ENCODE measurements around the gene SCYL3. TPM values are rescaled to one million over a fixed set of nuclear protein-coding genes. Genes with fewer than 3 reads are reported as not detected.

SCYL3 gene
- polyA plus RNA-seq, 10 donors = 7.3 to 11.4 (median 9.3) TPM

DNA sequence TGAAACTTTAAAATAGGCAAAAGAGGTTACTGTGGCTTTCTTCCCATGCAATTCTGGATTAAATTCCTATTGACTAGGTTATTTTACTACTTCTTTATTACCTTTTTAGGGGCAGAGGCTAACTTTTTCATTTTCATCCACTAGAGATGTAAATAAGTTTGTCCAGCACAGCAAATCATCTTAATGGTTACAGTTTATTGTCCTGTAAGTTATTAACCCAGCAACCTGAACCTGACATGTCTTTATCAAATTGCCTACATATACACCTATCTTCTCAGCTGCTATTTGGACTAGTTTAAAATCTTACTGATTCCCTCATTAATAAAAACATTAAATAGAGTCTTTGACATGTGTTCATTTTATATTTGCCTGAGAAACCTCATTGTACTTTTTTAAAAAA is 6.9 kb upstream of the SCYL3 start:
- DNase-seq = no peak

DNA sequence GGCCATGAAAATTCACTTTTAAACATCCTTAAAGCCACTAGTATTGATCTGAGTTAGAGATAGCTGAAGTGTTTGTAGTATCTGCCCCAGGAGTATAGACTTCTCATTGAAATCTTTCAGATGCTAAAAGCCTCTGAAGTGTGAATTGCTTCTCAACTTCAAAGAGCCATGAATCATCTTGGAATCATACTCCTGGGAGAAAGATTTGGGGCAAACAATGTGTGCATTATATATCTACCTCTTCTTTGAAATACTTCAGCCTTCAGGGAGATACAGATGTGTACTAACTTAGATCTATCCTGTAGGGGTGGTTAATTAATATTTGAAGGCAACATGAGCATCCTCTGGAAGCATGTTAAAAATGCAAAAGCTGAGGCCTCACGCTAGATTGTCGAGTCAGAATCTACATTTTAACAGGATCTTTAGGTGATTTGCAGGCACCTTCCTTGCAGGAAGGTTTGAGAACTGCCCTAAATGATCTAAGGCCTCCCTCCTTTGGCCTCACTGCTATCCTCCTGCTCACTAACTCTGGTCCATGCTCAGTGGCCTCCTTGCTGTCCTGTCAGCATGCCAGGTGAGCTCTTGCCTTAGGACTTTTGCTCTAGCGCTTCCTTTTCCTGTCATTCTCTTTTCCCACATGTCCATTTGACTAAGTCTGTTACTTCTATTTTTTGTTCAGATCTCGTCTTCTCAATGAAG is 6.0 kb upstream of the SCYL3 start:
- DNase-seq = no peak

DNA sequence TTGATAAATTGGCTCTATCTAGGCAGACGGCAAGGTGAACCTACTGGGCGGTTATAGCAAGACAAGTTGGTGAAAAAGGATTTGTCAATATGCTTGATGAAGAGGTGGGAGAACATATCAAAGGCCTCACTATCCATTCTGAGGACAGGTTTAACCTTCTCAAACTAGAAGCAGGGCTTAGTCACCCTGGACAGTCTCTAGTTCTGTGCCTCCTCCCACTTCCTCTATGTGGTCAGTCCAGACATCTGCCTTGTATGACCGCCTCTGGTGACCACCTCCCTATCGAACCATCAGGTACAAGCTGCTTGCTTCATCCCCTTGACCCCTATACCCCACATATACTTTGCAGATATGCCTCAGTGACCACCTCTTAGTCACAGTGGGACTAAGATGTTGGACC is 2.3 kb upstream of the SCYL3 start:
- no peak for DNase-seq

DNA sequence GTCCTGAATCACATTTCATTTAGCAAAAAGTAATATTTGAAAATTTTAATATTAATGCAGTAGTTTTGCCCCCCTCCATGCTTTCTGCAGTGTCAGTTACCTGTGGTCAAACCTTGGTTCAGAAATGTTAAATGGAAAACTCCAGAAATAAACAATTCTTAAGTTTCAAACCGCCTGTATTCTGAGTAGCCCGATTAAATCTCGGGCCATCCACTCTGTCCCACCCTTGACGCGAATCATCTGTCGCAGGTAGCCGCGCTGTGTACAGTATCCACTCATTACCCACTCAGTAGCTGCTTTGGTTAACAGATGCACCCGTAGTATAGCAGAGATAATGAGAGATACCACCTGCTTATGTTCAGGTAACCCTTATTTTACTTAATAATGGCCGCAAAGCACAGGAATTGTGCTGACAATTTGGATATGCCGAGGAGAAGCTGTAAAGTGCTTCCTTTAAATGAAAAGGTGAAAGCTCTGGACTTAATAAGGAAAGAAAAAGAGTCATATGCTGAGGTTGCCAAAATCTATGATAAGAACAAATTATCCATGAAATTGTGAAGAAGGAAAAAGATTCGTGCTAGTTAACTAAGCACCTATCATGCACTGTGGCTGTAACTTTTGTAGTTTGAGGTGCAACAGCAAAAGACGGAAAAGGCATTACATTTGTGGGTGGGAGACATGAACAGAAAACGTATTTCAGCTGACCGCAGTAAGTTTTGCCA is 889 bp upstream of the SCYL3 start:
- no peak for DNase-seq

DNA sequence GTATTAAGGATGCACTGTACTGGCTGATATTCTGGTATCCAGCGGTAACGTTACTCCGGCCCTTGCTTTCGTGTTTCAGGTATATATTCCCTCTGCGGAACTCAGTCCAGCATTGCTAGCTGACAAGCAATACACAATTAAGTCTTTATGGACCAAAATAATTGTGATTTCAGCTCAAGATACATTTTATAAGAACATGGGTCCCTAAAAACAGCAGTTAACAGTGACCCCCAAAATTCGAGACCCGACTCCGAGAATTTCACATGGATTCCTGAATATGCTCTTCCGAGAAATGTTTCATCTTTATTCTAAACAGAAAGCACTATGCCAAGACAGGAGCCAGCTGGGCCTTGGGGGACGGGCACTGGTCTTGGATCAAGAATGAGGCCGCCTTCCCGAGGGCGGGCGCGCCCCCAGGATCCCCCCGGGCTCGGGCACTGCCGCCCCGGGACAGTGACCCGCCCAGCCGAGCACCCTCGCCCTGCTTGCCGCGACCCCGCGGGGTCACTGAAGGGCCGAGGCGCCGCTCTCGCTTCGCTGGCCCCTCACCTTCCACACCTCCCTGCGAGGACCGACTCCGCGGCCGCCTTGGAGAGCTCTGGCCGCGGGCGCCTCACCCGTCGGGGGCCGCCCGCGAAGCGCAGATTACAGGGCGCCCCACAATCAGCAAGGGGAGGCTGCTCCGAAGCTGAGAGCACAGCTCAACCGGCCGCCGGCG is 610 bp downstream of the SCYL3 start:
- DNase-seq = peak in 2 of 3 donors; percentile 27 to 47

DNA sequence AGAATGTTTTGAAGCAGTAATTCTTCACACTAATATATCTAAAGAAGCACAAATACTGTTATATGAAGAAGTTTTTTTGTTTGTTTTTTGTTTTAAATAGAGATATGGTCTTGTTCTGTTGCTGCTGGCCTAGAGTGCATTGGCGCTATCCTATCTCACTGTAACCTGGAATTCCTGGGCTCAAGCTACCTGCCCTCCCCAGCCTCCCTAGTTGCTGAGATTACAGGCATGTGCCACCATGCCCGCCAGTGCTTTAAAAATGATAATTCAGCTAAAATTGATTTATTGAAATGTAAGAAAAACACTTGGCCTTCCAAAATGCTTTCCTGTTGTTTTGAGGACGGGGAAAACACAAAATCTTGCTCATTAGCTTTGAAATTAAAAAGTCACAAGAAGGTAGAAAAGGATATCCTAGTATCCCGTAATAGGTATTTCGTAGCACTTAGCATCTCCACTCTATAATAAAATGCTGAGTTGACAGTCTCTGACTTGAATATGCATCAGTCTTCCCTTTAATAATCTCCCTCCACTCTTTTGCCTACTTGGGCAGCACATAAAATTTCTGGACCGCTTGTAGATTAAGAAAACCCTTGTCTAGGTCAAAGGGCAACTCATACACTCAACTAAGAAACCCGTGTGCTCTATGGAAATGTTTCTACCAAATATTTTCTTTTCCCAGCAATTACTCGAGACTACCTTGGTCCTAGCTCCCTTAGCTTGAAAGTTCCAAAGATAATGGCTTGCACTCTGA is 1.3 kb downstream of the SCYL3 start:
- no peak for DNase-seq

DNA sequence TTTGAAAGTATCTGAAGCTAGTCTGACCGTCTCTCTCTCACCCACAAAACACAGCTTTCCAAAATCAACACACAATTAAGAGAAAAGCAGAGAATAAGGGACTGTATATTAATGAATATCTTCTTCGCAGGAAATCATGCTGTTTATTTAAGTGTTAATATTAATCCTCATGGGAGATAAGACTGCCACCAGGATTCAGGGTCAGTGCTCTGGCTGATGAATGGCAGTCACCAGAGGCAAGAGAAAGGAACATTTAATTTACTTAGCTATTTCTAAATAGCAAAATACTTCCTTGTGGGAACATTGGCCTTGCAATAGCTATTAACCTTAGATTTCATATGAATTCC is 2.2 kb downstream of the SCYL3 start:
- no peak for DNase-seq

DNA sequence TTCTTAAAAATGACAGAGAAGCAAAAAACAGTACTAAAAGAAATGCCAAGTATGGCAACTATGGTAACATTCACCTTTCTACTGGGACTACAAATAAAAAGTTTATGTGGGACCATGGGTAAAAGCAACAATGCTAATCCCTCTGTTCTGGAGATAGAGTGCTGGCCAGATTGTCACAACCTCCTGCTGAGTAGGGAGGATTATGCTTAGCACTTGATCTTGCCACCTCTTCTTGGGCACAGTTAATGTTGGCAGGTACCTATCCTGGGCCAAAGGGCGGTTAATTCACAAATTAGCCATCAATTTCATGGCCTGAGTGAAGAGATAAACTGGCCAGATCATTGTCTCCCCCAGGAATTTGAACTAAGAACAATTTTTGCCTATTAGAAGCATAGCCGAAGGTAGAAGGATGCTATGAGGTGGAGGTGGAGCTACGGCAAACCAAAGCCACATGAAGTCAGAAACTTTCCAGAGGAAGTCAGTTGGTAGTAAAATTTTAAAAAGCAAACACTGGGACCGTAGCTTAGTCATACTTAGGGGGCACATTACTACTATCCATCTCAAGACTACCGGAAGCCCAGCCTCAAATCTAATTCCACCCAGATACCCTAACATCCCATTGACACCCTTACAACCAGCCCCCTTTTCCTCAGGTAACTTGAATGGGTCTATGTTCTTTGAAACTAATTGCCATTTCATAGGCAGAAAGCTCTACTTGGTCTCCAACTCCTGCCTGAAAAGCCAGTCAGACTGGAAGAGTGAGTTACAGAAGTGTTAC is 2.7 kb downstream of the SCYL3 start:
- DNase-seq = no peak

DNA sequence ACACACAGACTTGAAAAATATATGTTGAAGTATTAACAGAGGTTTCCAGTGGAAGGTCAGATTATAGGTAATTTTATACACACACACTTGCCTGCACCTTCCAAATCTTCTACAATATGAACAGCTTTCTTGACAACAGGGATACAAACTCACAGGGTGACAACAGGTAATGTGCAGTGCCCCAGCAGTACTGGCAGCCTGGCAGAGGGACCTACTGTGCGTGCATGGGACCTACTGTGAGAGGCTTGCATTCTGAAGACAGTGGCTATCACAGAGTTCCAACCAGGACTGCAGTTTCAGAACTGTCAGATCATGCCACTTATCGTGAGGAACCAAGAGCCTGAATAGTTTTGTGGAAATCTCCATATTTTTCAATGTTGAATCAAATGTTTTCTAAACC is 3.8 kb downstream of the SCYL3 start:
- DNase-seq = no peak

DNA sequence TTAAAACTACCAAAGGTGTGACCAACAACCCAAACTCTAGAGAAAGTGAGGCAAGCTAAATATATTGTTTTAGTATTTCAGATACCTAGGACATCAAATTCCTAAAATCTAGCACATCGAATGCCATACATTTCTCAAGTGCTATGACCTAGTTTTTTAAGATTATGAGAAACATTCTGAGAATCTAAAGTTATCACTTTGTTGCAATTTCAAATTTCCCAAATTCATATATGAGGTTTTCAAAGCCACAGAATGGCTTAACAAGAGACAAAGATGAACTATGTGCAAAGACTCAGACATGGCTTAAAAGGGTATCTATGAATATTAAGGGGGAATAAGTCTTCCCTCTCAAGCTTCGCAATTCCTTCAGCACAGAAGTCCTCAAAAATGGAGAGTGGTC is 6.8 kb downstream of the SCYL3 start:
- DNase-seq = no peak

DNA sequence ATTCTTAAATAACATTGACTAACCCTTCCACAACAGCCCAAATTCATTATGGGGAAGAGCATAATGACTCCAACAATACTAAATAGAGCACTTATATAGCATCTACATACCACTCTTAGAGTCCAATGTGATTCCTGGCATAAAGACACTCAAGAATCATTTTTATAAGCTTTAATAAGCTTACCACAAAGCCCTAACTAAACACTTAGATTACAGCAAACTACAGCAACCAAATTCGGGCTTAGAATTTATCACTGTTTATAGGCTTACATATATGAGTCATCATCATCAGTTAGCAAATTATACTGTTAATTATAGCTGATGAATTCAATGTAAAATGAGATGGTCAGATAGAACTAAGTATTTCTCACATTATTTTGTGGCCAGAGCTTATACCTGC is 7.3 kb downstream of the SCYL3 start:
- DNase-seq = no peak

DNA sequence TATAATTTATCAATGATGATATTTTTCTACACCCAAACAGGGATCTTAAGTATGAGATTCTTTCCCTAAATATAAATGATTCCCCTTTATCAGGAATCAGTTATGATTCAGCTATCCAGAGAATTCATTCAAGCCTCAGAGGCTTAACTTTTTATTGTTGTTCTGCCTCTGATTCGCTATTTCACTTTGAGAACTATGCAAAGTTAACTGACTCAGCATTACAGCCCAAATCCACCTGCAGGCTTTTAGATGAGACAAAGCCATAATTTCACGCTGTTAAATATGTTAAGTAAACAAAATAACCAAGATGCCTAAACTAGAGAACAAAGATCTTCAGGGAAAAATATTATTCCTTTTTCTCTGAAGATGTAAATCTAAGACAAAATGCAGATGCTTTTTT is 8.5 kb downstream of the SCYL3 start:
- DNase-seq = no peak

DNA sequence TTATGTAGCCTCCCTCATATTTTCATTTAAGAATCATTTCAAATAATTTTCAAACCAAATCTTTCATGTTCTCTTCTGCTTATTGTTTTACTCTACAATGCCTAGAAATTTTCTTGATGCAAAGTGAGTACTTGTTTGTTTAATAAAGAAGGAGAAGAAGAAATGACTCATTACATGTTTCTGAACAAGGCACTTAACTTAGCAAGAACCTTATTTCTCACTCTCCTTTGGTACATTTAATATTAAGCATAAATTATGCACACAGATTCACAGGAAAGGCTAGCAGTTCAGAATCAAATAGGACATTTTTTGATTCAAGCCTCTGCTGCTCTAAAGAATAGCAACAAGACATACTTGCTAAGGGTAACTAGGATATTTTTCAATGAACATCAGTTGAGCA is 9.1 kb downstream of the SCYL3 start:
- no peak for DNase-seq

DNA sequence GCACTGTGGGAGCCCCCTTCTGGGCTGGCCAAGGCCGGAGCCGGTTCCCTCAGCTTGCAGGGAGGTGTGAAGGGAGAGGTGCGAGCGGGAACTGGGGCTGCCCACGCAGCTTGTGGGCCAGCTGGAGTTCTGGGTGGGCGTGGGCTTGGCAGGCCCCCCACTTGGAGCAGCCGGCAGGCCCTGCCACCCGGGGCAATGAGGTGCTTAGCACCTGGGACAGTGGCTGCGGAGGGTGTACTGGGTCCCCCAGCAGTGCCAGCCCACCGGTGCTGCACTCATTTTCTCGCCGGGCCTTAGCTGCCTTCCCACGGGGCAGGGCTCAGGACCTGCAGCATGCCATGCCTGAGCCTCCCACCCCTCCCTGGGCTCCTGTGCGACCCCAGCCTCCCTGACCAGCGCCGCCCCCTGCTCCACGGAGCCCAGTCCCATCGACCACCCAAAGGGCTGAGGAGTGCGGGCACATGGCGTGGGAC is 11.6 kb downstream of the SCYL3 start:
- DNase-seq = no peak

DNA sequence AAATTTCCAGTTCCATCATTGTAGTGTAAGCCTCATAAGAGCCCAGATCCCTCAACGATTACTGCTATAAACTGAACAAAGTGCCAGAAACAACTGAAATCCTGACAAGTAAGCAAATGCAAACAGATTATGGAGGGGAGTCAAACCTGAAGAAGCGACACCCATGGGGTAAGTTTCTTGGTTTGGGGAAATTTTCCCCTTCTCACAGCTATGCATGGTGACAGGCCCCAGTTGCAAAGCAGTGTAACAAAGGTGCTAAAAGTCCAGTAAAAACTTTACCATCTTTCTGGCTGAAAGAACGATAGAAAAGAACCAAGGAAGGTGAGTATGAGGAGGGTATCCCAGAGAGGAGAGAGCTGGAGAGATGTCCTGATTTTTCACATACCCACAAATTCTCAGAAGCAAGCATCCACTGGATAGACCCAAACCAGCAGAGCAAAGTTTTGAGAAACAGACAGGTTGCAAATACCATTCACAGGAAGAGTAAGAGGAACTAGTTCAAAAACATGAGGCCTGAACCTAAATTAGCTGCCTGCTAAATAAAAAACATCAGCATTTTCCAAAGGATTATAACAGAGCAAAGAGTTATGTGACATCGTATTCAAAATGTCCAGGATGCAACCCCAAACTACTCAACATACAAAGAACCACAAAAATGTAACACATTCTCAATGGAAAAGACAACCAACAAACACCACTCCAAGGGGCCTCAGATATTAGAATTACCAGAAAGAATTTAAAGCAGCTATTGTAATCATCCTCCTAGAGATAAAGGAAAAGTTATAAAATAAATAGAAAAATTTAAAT is 14.5 kb downstream of the SCYL3 start:
- DNase-seq = no peak

DNA sequence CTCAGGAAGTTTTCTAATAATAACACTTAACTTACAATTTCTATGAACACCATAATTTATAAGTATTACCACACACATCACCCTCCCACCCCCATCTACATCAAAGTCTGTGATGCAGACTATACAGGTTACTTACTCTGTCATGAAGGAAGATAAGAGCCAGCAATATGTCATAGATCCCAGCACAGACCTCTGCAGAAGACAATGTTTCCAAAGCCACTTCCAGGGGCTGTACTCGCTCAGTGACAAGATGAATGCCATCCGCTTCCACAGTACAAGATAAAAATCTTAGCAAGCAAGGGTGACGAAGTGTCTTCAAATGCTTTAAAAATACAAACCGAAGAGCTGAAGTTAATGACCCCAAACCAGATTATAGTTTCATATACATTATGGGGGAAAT is 15.2 kb downstream of the SCYL3 start:
- DNase-seq = no peak

DNA sequence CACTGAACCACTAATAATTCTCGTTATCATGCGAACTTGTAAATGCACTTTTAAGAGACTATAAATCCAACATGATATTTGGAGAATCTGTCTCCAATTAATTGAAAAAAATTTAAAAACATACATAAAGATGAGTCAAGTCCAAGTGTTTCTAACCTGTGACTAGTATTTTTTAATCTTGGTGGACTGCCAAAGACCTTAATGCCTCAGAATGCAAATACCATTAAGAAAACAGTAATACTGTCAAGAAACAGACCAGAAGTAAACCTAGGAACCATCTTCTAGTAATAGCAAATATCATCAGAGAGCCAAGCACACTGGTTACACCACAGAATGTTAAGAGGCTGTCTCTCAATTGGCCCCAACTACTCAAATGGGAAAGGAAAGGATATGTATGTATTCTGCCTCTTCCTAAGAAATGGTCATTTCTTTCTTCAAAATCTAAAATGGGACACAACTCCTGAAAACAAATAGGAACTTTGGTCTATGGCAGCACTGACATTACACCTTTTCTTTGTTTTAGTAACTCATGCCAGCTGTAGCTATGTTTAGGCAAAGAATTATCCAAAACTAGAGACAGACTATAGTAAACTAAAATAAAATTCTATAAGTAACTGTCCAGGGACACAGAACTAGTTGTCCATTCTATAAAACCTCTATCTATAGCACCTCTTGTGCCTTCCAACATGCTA is 15.8 kb downstream of the SCYL3 start:
- peak in 1 of 3 donors; percentile 40 for DNase-seq

DNA sequence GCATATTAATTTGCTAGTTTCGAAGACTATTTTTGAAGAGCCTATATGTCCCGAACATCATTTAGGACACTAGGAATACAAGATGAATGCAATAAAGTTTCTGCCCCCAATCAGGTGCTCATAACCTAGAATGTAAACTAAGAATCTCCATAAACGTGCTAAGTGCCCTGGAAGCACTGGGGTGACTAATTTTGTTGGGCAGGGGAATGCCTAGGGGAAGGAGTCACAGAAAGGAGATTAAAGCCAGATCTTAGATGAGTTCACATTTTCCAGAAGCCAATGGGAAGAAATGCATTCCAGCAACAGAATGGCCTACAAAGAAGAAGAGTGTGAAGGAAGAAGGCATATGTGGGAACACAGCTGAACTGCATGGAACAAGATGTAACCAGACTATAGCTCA is 19.5 kb downstream of the SCYL3 start:
- peak in 1 of 3 donors; percentile 66 for DNase-seq

DNA sequence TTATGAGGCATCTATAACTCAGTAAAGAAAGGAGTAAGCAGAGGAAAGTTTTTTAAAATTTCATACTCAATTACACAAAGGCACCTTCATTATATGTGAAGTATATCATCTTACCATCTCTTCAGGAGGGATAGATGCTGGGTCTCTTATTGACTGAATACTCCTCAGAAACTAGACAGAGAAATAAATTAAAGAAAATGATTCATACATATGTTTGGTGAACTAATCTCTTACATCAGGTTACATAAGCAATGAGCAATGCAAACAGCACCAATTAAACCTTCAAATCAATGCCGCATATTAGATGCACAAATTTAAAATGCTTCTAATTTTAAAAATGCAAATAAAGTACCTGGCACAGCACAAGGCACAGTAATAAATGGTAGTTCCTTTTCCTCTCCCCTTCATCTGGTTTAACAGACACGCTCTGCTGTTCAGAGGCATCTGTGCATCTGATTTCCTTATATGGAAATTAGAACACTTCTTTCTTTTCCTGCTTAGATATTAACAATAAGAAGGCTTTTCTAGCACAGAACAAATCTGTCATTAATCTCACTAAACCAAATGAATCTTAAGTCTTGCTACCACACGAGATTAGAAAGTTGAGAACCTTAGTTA is 20.0 kb downstream of the SCYL3 start:
- no peak for DNase-seq
